Liver (tissue), 9 donors: ENCODE measurements around the gene TIE1. TPM values are rescaled to one million over a fixed set of nuclear protein-coding genes. Genes with fewer than 3 reads are reported as not detected.

ENCODE experiments used
- DNase-seq: peaks from one replicate; pipeline ENCODE4 v3.0.0-alpha.2; 2017; ENCODE audit warnings: low spot score
- H3K27ac ChIP-seq, 2 donors: one replicate each; pipeline ENCODE4 v1.7.0; 2013; ENCODE audit warnings: inconsistent platforms in 2 of 2, low read length in 2 of 2, control low read depth in 1 of 2, low read depth in 1 of 2, mild to moderate bottlenecking in 1 of 2
- H3K27me3 ChIP-seq, 4 donors: one replicate each; pipeline versions ENCODE4 v1.6.1 to v1.7.0; 2013; ENCODE audit warnings: low read length in 3 of 4, inconsistent platforms in 1 of 4, mild to moderate bottlenecking in 1 of 4, moderate library complexity in 1 of 4; ENCODE audit not compliant: control insufficient read depth in 4 of 4, insufficient read depth in 4 of 4
- H3K36me3 ChIP-seq, 4 donors: one replicate each; pipeline versions ENCODE4 v1.6.1 to v1.7.0; 2013; ENCODE audit warnings: low read length in 3 of 4, mild to moderate bottlenecking in 3 of 4, low read depth in 1 of 4, moderate library complexity in 1 of 4; ENCODE audit not compliant: control insufficient read depth in 4 of 4, insufficient read depth in 3 of 4
- H3K4me1 ChIP-seq, 4 donors: one replicate each; pipeline versions ENCODE4 v1.6.1 to v1.7.0; 2013; ENCODE audit warnings: low read length in 3 of 4, mild to moderate bottlenecking in 3 of 4, moderate library complexity in 1 of 4; ENCODE audit not compliant: control insufficient read depth in 4 of 4, insufficient read depth in 4 of 4
- H3K4me3 ChIP-seq, 3 donors: one replicate each; pipeline versions ENCODE4 v1.6.1 to v1.7.0; 2013; ENCODE audit warnings: low read length in 3 of 3, control low read depth in 1 of 3, low read depth in 1 of 3, mild to moderate bottlenecking in 1 of 3
- H3K9ac ChIP-seq, 2 donors: one replicate each; pipeline ENCODE4 v1.7.0; 2013; ENCODE audit warnings: low read length in 2 of 2, mild to moderate bottlenecking in 2 of 2, moderate library complexity in 2 of 2, control low read depth in 1 of 2, low read depth in 1 of 2
- H3K9me3 ChIP-seq, 4 donors: one replicate each; pipeline versions ENCODE4 v1.6.1 to v1.7.0; 2013; ENCODE audit warnings: low read length in 3 of 4; ENCODE audit not compliant: control insufficient read depth in 4 of 4
- ATF3 ChIP-seq: IDR thresholded peaks from 2 replicates; pipeline ENCODE4 v1.6.1; 2016; ENCODE audit warnings: antibody characterized with exemption
- CTCF ChIP-seq: fragments of 150-350 bp; IDR thresholded peaks from 2 replicates; pipeline ENCODE4 v1.5.1; 2017; ENCODE audit warnings: improper control_type of control experiment, low read depth, low read length; ENCODE audit not compliant: missing input control
- EGR1 ChIP-seq, 2 donors: IDR thresholded peaks; 2 replicates each; pipeline ENCODE4 v1.6.1; 2016 to 2018; ENCODE audit warnings: antibody characterized with exemption in 2 of 2, low read depth in 2 of 2
- FOXA1 ChIP-seq: IDR thresholded peaks from 2 replicates; pipeline ENCODE4 v1.6.1; 2016; ENCODE audit warnings: antibody characterized with exemption
- FOXA2 ChIP-seq: IDR thresholded peaks from 2 replicates; pipeline ENCODE4 v1.6.1; 2016; ENCODE audit warnings: antibody characterized with exemption
- GABPA ChIP-seq, 2 donors: IDR thresholded peaks in 1 of 2; conservative IDR thresholded peaks in 1 of 2; 2 replicates each; pipeline ENCODE4 v1.6.1; 2016; ENCODE audit warnings: antibody characterized with exemption in 2 of 2, mild to moderate bottlenecking in 1 of 2, moderate library complexity in 1 of 2
- HNF4A ChIP-seq, 2 donors: conservative IDR thresholded peaks; 2 replicates each; pipeline ENCODE4 v1.6.1; 2016; ENCODE audit warnings: antibody characterized with exemption in 2 of 2, mild to moderate bottlenecking in 2 of 2
- HNF4G ChIP-seq: IDR thresholded peaks from 2 replicates; pipeline ENCODE4 v1.6.1; 2016; ENCODE audit warnings: antibody characterized with exemption
- JUND ChIP-seq, 2 donors: IDR thresholded peaks; 2 replicates each; pipeline ENCODE4 v1.6.1; 2016; ENCODE audit warnings: antibody characterized with exemption in 2 of 2
- MAX ChIP-seq: IDR thresholded peaks from 2 replicates; pipeline ENCODE4 v1.6.1; 2016; ENCODE audit warnings: antibody characterized with exemption
- NR2F2 ChIP-seq: IDR thresholded peaks from 2 replicates; pipeline ENCODE4 v1.6.1; 2016; ENCODE audit warnings: antibody characterized with exemption
- RAD21 ChIP-seq, 2 donors: IDR thresholded peaks; 2 replicates each; pipeline ENCODE4 v1.6.1; 2016; ENCODE audit warnings: antibody characterized with exemption in 2 of 2, mild to moderate bottlenecking in 2 of 2
- REST ChIP-seq: IDR thresholded peaks from 2 replicates; pipeline ENCODE4 v1.6.1; 2016; ENCODE audit warnings: antibody characterized with exemption, mild to moderate bottlenecking
- RXRA ChIP-seq, 2 donors: IDR thresholded peaks; 2 replicates each; pipeline ENCODE4 v1.6.1; 2017 to 2018; ENCODE audit warnings: antibody characterized with exemption in 2 of 2, mild to moderate bottlenecking in 1 of 2
- SP1 ChIP-seq: IDR thresholded peaks from 2 replicates; pipeline ENCODE4 v1.6.1; 2018; ENCODE audit warnings: antibody characterized with exemption, mild to moderate bottlenecking
- TAF1 ChIP-seq: conservative IDR thresholded peaks from 2 replicates; pipeline ENCODE4 v1.6.1; 2016; ENCODE audit warnings: antibody characterized with exemption, mild to moderate bottlenecking
- YY1 ChIP-seq: IDR thresholded peaks from 2 replicates; pipeline ENCODE4 v1.6.1; 2016; ENCODE audit warnings: antibody characterized with exemption, mild to moderate bottlenecking
- ZBTB33 ChIP-seq: IDR thresholded peaks from 2 replicates; pipeline ENCODE4 v1.6.1; 2016; ENCODE audit warnings: antibody characterized with exemption
- WGBS: extraction: QIAGEN DNeasy Blood & Tissue Kit; methylation state at CpG from one replicate; pipeline ENCODE4 v1.1.7; 2013; 5-methylcytosine and 5-hydroxymethylcytosine counted together
- polyA plus RNA-seq, 2 donors: library from polyadenylated mRNA; stranded (reverse) in 1 of 2; unstranded in 1 of 2; fragments of 200-250 nt in 1 of 2; fragments of >200 nt in 1 of 2; fragmentation: Nextera tagmentation in 1 of 2; extraction: Ambion mirVana in 1 of 2; gene quantifications; one replicate each; pipeline versions ENCODE4 v1.2.1 to v1.2.3, GENCODE V29; 2013 to 2015
- total RNA-seq, 2 donors: library from RNA; depleted of rRNA; stranded (reverse); fragments of >200 nt; gene quantifications; one replicate each; pipeline ENCODE4 v1.2.3, GENCODE V29; 2014
- donor health status: healthy.
- donor health status: healthy.
- donor health status: healthy.
- donor health status: healthy.
- donor health status: healthy.

Gene TIE1
- total and polyA plus RNA-seq, 4 donors, result 3.6 to 17.6 (median 8.9) TPM

- peak; percentile 44 to 57 for TF ChIP-seq RAD21 (IDR thresholded peaks at IDR 0.05)
- no peak for TF ChIP-seq EGR1 (IDR thresholded peaks at IDR 0.05; ENCODE audit: low read depth in 2 of 2)
- WGBS, result 81% methylated on average over 7 of the region's 7 CpGs
Observed at GRCh38 chr1:43334453-43335205, 33.8 kb downstream of the TIE1 start.

GRCh38 chr1:43337588-43337987, 36.8 kb downstream of the TIE1 start, which contains the start of gene MPL:
Gene MPL, plus strand, starts transcription at chr1:43337818. Its CDS starts 31 bp downstream, at chr1:43337849.
- Histone ChIP-seq H3K4me3 (no peak within 1 kb of the TSS), H3K9me3 (no peaks in the 10 kb centered on the region), H3K9ac (no peak within 1 kb of the TSS), H3K27ac (no peak within 1 kb of the TSS), H3K4me1 (no peaks in the 10 kb centered on the region), H3K27me3 (no peaks in the 10 kb centered on the region), H3K36me3 (no peaks in the 10 kb centered on the region)
- TF ChIP-seq REST (no peak), RXRA (IDR thresholded peaks at IDR 0.05) (no peak), MAX (no peak), TAF1 (no peak), HNF4G (no peak), SP1 (no peak), GABPA (IDR thresholded peaks at IDR 0.05 in 1 of 2, conservative IDR thresholded peaks at IDR 0.05 in 1 of 2) (no peak), ZBTB33 (no peak), JUND (IDR thresholded peaks at IDR 0.05) (no peak), FOXA2 (no peak), FOXA1 (no peak), HNF4A (conservative IDR thresholded peaks at IDR 0.05) (no peak), RAD21 (IDR thresholded peaks at IDR 0.05) (no peak), NR2F2 (no peak), CTCF (no peak), YY1 (no peak), EGR1 (IDR thresholded peaks at IDR 0.05; ENCODE audit: low read depth in 2 of 2) (no peak), ATF3 (no peak)
- no peak for DNase-seq
- 84% methylated on average over 3 of the region's 3 CpGs for whole genome bisulfite sequencing

More at GRCh38 chr1:43334453-43335205, 33.8 kb downstream of the TIE1 start:
- no peak overlapping the region for H3K4me3 ChIP-seq
- no peak overlapping the region for H3K27ac ChIP-seq
- H3K9me3 ChIP-seq, result no peaks in the 10 kb centered on the region
- no peaks in the 10 kb centered on the region for H3K27me3 ChIP-seq
- no peak for DNase-seq
- H3K4me1 ChIP-seq, result no peaks in the 10 kb centered on the region
- H3K9ac ChIP-seq, result no peak overlapping the region
- H3K36me3 ChIP-seq, result no peaks in the 10 kb centered on the region
